C4-2B (cell line): ENCODE results near the gene PRSS22.
A peak's percentile ranks its signal among the peaks of the same experiment; 100 is the strongest.

Experiments used
- H3K27ac ChIP-seq: fragments of 450-650 bp; 2 replicates; pipeline ENCODE4 v1.5.1; 2017
- CTCF ChIP-seq: fragments of 450-650 bp; conservative IDR thresholded peaks from 2 replicates; pipeline ENCODE4 v1.5.1; 2017; ENCODE audit warnings: mild to moderate bottlenecking
- ZFX ChIP-seq: fragments of 450-650 bp; IDR thresholded peaks from 2 replicates; pipeline ENCODE4 v1.6.1; 2017

Gene PRSS22

GRCh38 chr16:2865651-2866050 lies 7.7 kb upstream of the PRSS22 start:
- no peak for TF ChIP-seq ZFX
- no peak for TF ChIP-seq CTCF
- H3K27ac ChIP-seq: no peak overlapping the region

- H3K27ac ChIP-seq: no peak overlapping the region
- TF ChIP-seq ZFX: no peak
- TF ChIP-seq CTCF: no peak
These were observed 3.0 kb upstream of the PRSS22 start for GRCh38 chr16:2860826-2861567.

GRCh38 chr16:2859686-2860265 lies 1.8 kb upstream of the PRSS22 start:
- H3K27ac ChIP-seq: no peak overlapping the region
- TF ChIP-seq CTCF: no peak
- TF ChIP-seq ZFX: no peak

GRCh38 chr16:2858245-2859025 lies 465 bp upstream of the PRSS22 start:
- H3K27ac ChIP-seq: peak overlapping the region; percentile 63
- TF ChIP-seq ZFX (no peak), CTCF (peak; percentile 38)

- H3K27ac ChIP-seq: peak overlapping the region; percentile 63
- TF ChIP-seq CTCF (no peak), ZFX (no peak)
These were observed 1.1 kb downstream of the PRSS22 start for GRCh38 chr16:2856686-2857450.

- no peak overlapping the region for H3K27ac ChIP-seq
- TF ChIP-seq CTCF (no peak), ZFX (no peak)
These were observed 1.8 kb downstream of the PRSS22 start for GRCh38 chr16:2856061-2856670.
